Activated gamma-delta T cell treated with Interleukin-2 at 50 U/mL for 16 hours (primary cell): Measurements from ENCODE around the gene ANTXR1.
"Not testable (repeated sequence)": the region's sequence is repeated elsewhere in the genome, so short reads cannot be mapped to it uniquely, and the experiment has no call there.

Experiments
- DNase-seq: peaks from one replicate; pipeline ENCODE4 v3.0.0-alpha.2; 2020

The ANTXR1 gene

DNA sequence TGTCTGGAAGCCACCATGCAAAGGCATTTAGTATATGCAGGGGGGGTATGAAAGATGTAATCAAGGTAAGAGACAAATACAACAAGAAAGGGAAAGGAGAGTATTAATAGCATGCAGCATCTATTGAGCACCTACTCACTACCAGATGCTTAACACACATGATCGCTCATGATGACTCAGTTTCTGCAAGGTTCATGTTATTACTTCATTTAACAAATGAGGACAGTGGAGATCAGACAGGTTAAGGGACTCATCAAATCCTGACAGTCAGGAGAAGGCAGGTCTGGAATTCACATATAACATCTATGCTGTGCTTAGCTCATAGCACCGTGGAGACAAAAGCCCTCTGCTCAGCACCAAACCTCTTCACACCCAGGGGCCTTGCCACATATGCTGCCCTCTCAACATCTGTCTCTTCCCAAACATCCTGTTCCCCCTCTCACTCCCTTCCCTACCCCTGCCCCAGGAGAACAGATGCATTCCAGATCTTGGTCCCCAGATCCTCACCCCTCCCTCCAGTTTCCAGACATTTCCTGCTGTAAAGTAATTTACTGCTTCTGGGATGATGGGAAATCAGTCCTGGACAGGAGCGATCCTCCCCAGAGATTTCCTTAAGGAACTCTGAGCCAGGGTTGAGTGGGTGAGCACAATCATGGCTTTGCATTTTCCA, 155.3 kb downstream of the ANTXR1 start:
- DNase-seq: no peak

DNA sequence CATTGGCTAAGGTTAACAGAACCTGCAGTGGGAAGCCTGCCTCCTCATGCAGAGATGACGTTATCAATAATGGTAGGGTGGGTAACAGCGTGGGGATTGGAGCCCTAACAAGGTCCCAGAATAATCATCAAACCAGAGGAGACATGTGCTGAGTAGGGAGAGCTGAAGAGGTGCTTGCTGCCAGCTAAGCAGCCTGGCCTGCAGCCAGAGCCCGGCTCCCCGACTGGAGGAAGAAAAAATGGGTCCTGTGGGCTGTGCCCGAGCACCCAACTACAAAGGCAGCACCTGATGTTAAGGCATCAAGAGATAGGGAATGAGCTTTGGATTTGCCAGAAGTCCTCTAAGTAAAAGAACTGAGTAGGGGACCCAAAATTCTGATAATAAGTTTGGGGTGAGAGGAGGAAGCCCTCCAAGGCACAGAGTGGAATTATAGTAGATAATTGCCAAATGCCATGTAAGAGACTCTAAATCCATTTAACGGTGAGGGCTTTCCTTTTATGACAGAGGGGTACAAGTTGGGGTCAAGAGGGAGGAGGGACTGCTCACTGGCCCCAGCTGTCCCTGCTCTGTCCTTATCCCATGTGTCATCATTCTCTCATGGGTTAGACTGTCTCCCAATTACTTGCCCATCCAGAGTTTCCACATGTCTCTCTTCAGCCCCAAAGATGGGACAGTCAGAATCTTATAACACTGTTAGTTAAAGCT, 156.1 kb downstream of the ANTXR1 start:
- no peak for DNase-seq

DNA sequence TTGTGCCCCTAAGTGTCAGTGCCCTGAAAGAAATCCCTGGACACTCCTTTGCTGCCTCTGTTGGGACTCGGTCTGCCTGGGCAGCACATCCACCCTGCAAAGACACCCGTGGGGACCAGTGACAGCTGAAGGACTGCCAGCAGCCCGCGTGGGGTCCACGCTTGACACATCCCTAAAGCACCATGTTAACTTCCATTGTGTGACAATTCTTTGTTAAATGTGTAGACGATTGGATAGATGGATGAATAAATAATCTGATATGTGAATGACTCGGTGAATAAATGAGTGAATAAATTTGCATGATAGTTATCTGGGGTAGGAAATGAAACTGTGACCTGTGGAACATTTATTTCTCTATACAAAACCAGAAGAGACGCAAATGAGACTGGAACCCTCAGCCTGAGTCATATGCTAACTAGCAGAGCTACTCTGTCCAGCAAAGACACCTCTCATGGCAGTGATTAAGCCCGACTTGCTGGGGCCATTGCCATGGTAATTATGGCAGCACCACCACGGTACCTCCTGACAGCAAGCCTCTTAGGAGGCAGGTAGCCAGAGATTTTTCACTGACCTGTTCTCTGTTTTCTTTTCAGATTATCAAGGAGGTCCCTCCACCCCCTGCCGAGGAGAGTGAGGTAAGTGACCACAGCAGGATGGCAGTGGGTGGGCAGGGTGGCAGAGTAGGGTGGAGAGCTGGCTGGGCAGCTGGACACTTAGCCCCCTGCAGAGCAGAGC, 156.8 kb downstream of the ANTXR1 start:
- DNase-seq: no peak

DNA sequence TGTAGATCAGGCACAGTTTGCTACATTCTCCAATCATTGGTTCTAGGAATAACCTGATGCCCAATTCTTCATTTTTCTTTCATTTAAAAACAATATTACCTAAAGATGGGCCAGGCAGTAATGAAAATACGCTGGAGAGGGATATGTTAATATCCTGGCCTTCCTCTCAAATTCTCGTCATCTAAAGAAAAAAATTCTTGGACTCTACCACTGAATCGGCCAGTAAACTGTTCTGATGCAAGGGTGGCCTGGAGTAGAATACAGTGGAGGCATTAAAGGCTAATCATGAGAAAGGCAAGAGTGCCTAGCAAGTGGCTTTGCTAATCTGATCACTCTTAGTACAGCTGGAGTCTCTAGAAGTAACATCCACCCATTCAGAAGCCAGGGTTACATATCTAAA, 157.7 kb downstream of the ANTXR1 start:
- no peak for DNase-seq

DNA sequence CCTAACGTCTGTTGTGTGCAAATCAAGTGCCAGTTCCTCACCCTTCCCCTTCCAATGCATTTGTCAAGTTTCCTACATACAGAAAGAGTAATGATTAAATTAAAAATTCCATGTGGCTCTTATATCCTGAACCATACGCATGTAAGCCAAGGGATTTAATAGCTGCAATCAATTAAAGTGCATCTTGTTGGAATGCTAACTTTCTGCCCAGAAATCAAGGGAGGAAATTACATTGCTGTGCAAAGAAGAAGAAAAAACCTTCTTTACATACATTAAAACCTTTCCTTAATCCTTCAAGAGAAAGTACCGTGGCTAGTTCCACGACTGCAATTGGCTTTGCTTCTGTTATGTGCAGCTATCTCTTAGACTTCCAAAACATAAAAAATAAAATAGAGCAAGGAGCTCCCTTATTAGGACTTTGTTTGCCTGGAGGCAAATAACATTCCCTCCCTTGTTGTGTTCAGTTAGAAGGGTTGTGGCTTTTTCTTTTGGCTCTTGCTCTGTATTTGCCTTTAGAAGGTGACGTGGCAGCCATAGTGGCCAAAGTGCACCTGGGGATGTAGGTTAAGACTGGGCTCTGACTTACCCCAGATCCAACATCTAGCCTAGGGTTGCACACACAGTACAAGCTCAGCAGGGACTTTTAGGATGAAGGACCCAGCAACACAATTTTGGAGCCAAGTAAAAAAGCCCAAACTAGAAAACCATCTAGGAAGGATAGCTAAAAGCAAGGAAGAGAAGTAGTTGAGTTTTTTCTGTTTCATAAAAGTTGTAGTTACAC, 158.3 kb downstream of the ANTXR1 start:
- DNase-seq: no peak

DNA sequence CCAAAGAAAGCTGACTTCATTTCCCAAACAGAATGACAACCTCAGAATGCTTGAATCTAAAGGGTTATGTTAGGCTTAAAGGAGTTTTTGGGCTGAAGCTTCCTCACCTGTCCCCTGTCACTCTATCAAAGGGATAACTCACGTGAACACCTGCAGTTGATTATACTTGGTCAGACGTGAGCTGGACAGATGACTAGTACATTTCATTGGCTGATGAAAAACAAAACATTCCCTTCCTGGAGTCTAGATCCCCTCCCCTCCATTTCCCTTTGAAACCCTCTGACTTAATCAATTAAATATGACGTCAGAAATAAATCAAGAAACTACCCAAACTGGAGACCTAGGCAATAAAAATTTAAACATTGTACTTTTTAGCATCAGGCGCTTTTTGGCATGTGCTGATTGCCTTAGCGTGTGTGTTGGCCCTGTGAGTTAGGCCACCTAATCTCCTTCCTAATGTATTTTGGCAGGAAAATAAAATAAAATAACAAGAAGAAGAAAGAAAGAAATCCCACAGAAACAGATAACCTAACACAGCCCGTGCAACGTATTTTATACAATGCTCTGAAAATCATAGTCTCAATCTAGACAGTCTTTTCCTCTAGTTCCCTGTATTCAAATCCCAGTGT, 159.0 kb downstream of the ANTXR1 start:
- no peak for DNase-seq

DNA sequence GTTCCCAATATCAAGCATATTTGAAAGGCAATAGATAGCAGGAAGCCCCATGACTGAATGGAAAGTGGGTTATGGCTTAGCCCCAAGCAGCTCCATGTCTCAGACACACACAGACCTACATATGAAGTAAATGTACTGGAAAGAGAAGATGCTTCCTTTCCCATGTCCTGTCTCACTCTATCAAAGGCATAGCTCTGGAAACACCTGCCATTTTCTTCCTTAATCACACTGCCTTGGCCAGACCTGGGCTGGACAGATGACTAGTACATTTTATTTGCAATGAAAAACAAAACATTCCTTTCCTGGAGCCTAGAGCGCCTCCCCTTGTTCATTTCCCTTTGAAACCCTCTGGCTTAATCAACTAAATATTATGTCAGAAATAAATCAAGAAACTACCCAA, 160.7 kb downstream of the ANTXR1 start:
- DNase-seq: no peak

DNA sequence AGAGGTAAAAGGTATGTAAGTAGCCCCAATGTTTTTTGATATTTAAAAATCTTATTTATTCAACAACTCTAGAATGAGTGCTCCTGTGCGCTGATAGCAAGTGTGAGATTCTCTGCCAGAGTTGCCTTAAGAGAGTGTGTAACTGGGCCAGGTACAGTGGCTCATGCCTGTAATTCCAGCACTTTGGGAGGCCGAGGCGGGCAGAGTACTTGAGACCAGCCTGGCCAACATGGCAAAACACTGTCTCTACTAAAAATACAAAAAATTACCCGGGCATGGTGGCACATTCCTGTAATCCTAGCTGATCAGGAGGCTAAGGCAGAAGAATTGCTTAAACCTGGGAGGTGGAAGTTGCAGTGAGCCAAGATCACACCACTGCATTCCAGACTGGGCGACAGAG, 161.2 kb downstream of the ANTXR1 start:
- not testable (repeated sequence) for DNase-seq

DNA sequence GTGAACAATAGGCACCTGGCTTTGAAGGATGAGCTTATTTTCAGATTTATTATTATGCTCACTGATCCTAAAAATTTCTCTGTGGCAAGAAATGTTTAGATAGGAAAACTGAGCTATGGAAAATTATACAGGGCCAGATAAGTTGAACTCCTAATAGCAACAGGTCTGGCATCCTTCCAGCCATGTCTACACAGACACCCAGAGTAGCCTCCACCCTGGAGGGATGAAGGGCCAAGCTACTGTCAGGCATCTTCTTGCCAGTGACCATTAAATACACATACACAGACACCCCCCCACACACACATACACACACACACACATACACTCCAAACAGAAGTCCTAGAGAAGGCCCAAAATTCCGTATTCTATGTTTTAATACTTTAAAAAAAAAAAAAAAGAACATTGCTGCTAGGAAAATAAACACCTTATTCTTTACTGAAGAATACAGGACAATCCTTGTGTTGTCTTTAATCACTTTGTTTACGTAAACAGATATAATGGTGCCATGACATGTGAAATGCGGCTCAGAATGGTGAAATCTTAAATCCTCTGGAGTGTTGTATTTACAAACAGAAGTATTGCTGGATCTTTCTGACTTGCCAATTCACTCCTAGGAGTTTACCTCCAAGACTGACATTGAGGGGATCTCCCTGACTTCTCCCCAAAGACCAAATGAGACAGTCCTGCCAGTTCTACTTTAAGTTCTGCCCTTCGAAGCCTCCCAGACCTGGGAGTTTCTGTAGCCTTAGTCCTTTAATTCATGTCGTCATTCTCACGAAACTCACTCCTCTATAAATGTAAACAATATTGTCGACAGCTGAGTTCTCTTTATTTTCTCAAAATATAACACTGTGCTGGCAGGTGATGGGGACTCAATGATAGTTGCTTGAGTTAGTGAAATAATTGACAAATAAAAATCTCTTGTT, 163.1 kb downstream of the ANTXR1 start:
- no peak for DNase-seq

DNA sequence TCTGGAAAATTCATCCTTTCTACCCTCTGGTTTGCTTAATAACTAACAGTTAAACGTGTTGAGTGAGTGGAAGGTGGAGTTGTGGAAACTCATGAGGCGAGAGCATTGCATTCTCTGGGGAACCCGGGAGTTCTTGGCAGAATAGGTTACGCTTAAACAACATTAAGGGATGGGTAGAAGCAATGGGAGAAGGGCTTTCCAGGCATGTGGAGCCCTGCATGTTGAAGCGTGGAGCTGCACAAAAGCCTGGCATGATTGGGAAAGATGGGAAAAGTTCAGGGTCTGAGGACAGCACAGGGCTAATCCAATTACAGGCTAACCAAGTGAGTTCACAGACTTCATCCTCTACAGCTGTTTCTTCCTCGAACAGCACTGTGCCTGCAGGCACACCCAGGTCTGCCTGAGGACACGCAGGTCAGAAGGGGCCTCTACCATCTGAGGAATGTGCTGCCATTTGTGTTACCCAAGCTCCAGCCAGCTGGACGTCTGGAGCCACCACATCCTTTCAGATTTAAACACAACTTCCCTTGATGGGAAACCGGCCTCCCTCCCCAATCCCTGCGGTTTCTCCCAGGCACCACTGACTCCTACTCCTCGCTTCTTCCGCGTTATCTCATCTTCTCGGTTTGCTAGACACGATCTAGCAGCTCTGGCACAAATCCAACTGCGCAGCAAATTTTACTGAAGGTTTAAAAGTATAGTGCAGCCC, 164.2 kb downstream of the ANTXR1 start:
- no peak for DNase-seq

DNA sequence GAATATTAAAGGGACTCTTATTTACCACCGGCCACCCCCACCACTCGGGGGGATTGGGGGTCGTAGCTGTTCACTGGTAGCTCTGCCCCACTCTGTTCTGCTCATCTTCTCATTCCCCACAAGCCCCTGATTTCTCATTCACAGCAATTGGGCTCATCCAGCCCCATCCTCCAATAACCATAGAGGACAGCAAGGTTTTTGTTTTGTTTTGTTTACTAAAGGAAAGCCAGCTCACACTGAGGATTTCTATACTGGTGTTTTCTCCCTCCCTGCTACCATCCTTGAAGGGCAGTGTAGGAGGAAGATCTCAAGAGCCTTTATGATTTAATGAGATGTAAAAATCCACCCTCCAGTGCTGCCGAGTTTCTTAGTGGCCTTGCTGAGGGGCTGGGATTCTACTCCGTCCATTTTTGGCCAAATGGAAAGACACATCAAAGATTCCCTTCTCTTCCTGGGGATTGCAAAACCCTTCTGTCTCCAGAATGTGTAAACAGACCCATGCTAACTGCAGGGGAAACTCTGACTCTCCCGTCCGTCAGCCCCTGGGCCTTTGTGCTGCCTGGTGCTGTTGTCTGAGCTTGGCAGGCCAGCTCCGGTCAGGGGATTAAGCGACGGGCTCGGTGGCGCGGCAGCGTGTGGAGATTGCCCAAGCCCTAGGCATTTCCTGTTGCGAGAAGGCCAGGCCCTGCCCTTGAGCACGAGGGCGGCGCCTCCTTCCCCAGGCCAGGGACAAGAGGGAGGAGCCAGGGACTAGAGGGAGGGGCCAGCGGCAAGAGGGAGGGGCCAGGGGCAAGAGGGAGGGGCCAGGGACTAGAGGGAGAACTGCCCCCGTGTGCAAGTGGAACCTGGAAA, 165.0 kb downstream of the ANTXR1 start:
- DNase-seq: no peak

DNA sequence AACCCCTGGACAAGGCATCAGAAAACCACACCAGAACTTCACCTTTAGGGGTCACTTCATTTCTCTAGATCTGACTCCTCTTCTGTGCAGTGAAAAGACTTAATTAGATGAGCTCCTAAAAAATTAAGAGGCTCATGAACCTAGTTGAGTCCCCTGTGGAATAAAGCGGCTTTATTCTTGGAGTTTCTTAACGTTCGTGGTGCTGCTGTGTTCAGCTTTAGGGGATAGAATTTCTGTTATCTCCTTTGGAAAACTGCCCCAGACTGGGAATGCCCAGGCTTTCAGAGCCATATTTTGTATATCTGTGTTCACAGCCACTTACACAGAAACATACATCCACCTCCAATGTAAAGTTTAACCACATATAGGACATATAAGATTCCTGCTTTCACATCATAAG, 165.8 kb downstream of the ANTXR1 start:
- no peak for DNase-seq

DNA sequence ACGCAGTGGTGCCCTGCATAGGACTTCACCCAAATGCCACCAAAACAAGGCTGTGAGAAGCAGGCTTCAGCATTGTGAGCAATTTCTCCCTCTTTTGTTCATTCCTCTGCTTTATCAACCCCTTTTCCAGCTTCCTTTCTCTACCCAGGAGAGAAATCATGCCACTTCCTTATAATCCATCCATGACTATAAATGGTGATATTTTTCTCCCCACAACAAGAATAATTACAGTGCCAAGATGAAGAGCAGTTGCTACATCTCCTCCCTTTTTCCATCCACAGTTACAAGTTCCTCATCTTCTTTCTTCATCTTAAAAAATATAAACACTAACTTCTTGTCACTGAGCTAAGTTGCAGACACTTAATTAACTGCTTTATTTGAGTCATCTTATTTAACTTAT, 167.2 kb downstream of the ANTXR1 start:
- DNase-seq: no peak

DNA sequence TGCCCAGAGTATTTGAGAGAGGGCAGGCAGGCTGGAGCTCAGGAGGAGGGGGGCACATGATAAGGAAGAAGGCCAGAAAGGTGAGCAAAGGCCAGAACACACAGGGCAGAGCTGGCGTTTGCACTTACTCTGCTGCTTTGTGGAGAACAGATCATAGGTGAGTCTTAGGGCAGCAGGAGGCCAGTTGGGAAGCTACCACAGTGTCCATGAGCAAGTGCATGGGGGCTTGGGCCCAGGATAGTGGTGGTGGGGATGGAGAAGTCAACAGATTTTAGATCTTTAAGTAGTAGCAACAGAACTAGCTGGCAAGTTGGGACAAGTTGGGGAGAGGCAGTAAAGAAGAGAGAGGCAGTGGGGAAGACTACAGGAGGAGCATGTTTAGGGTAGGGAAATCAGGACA, 168.0 kb downstream of the ANTXR1 start:
- DNase-seq: no peak

DNA sequence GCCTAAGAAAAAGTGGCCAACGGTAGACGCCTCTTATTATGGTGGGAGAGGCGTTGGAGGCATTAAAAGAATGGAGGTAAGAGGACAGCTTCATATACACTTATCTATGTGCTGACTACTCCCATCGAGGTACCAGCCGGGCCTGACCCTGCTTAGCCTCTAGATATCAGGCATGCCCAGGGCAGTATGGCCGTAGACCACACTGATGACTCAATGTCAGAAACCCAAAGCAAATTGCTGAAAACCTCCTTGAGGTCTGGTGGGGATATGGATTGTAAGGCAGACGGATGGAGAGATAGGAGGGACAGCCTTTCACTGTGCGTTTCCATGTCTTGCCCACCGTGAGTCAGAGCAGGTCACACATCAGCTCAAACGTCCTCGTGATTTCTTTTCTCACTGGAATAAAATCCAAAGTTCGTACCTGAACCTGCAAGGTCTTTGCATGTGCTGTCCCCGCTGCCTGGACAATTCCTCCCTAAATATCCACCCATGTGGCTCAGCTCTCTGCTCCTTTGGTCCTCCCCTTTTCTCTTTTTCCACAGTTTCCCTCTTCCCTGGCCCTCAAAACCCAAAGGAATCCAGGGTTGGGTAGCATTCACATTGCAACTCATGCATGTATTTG, 168.9 kb downstream of the ANTXR1 start:
- DNase-seq: no peak

DNA sequence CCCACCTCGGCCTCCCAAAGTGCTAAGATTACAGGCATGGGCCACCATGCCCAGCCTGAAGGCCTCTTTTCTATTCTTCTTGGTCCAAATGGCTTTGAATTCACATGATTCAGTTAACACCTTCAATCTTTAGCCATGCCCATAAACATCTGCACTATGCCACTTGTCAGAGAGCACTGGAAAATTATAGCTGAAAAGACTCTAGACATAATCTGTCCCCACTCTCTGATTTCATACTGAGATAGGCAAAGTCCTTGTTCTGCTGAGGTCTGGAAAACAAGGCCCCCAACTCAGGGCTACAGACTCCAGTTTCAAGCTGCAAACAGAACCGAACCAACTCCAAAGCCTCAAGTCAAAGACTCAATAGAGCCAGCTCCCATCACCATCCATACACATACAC, 170.7 kb downstream of the ANTXR1 start:
- DNase-seq: no peak

DNA sequence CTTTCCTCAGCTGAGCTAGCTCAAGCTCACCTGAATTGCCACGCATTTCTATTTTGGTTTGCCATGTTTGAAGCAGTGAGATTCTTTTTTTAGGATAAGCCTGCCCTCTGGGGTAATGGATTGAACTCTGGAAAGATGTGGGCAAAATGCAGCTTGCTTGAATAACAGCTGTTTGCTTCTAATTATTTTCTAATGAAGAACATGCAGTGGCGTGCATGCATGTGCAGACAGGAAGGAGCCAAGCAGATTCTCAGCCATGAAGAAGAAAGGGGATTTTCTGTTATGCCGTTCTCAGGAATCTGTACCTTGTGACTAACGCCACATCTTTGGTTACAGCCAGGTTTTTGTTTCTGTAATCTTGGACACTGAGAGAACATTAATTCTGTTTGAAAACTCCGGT, 171.2 kb downstream of the ANTXR1 start:
- DNase-seq: no peak

DNA sequence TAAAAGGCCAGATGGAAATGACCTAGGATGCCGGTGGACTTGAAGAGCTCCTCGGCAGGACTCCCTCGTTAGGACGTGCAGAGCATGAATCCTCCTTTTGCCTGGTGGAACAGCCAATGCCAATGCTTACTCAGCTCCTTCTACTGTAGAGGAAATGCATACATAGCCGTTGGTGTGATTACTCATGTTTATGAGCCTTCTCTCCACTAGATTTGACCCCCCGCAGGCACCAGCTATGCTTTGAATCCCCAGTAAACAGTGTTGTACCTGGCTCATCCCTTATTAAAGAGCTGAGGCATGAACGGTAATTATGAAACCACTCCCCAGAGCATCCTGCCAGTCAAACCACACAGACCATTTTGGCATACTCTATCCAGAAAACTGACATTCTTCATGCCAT, 172.8 kb downstream of the ANTXR1 start:
- DNase-seq: no peak

DNA sequence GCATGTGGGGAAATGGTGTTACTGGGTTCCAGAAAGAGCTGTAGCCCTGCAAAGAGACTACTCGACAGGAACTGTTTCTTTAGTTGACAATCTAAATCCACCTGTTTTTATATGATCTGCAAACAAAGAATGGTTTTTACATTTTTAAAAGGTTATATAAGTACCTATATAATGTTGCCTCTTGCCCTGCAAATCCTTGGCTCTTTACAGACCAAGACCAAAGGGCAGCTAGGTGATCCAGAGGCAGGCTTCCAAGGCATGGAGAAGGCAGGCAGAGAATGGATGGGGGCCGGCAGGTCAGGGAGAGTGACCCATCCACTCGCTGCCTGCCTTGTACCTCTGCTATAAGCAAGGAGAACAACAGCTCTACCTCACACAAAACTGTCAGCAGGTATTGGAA, 173.6 kb downstream of the ANTXR1 start:
- DNase-seq: no peak
